B cell (primary cell): Measurements from ENCODE around the gene LAG3. TPM values are rescaled to one million over a fixed set of nuclear protein-coding genes. Genes with fewer than 3 reads are reported as not detected.

Experiments
- ATAC-seq: fragments of 200-7000 bp; cut with Tn5 transposase; one replicate; pipeline ENCODE4 v1.10.0; 2021; ENCODE audit warnings: low read depth, mild to moderate bottlenecking, moderate number of reproducible peaks, moderate library complexity
- CTCF ChIA-PET: fragments of 350-600 bp; sonication (Branson Sonifier 250); formaldehyde crosslinking; loops from one replicate; lab custom pipeline; 2021; ENCODE audit warnings: antibody characterized with exemption, inconsistent platforms; lab: Charles Lee
- POLR2A ChIA-PET: fragments of 350-600 bp; sonication (Branson Sonifier 250); formaldehyde crosslinking; loops from one replicate; lab custom pipeline; 2021; ENCODE audit warnings: antibody characterized with exemption; lab: Charles Lee
- DNase-seq: peaks from one replicate; pipeline ENCODE4 v3.0.0; 2013
- H2AFZ ChIP-seq: 2 replicates; pipeline ENCODE4 v1.6.1; 2012; ENCODE audit warnings: mild to moderate bottlenecking, low read depth, low read length; ENCODE audit not compliant: insufficient read depth, poor library complexity, severe bottlenecking
- H3K27ac ChIP-seq, 2 donors: 1 replicate in 1 of 2; 2 replicates in 1 of 2; pipeline ENCODE4 v1.5.1; 2012 to 2013; ENCODE audit warnings: low read length in 2 of 2, mild to moderate bottlenecking in 2 of 2, moderate library complexity in 1 of 2
- H3K27me3 ChIP-seq, 4 experiments: fragments of 200-600 bp in 1 of 4; sonication (generic) in 1 of 4; replicated peaks in 1 of 4; 1 replicate in 2 of 4; 2 replicates in 2 of 4; pipeline versions ENCODE4 v1.6.1 to v1.7.0; 2013 to 2016; ENCODE audit warnings: low read length in 3 of 4, mild to moderate bottlenecking in 2 of 4, mixed read lengths in 1 of 4, moderate library complexity in 1 of 4; ENCODE audit not compliant: insufficient read depth in 4 of 4, control insufficient read depth in 3 of 4; ENCODE audit errors: control extremely low read depth in 1 of 4
- H3K36me3 ChIP-seq, 2 experiments: replicated peaks in 1 of 2; 1 replicate in 1 of 2; 2 replicates in 1 of 2; pipeline versions ENCODE4 v1.6.1 to v1.7.1; 2013; ENCODE audit warnings: low read length in 1 of 2; ENCODE audit not compliant: insufficient read depth in 2 of 2, control insufficient read depth in 1 of 2; ENCODE audit errors: control extremely low read depth in 1 of 2, extremely low read depth in 1 of 2
- H3K4me1 ChIP-seq, 2 donors: fragments of 200-600 bp in 1 of 2; sonication (generic) in 1 of 2; 1 replicate in 1 of 2; 2 replicates in 1 of 2; pipeline versions ENCODE4 v1.5.1 to v1.6.1; 2013 to 2017; ENCODE audit warnings: low read length in 2 of 2; ENCODE audit not compliant: control insufficient read depth in 2 of 2, insufficient read depth in 2 of 2
- H3K4me2 ChIP-seq: replicated peaks from 2 replicates; pipeline ENCODE3; 2012; ENCODE audit warnings: mild to moderate bottlenecking, low read depth, low read length; ENCODE audit not compliant: poor library complexity, severe bottlenecking
- H3K4me3 ChIP-seq, 5 experiments: fragments of 200-600 bp in 1 of 5; sonication (generic) in 1 of 5; 1 replicate in 3 of 5; 2 replicates in 2 of 5; pipeline versions ENCODE4 v1.5.1 to v1.7.0; 2011 to 2016; ENCODE audit warnings: low read length in 4 of 5, mild to moderate bottlenecking in 4 of 5, low read depth in 2 of 5, control low read depth in 1 of 5, moderate library complexity in 1 of 5; ENCODE audit not compliant: insufficient read depth in 1 of 5; ENCODE audit errors: control extremely low read depth in 1 of 5, extremely low read depth in 1 of 5
- H3K79me2 ChIP-seq: fragments of 200-600 bp; sonication (generic); one replicate; pipeline ENCODE4 v1.6.0; 2016; ENCODE audit warnings: low read length; ENCODE audit not compliant: control insufficient read depth, insufficient read depth
- H3K9ac ChIP-seq: fragments of 200-600 bp; sonication (generic); 2 replicates; pipeline ENCODE4 v1.6.1; 2017; ENCODE audit warnings: mild to moderate bottlenecking, low read length, moderate library complexity
- H3K9me3 ChIP-seq, 3 donors: one replicate each; pipeline versions ENCODE4 v1.6.1 to v1.7.1; 2013; ENCODE audit warnings: low read length in 2 of 3; ENCODE audit not compliant: control insufficient read depth in 2 of 3, insufficient read depth in 1 of 3; ENCODE audit errors: control extremely low read depth in 1 of 3
- H4K20me1 ChIP-seq: 2 replicates; pipeline ENCODE4 v1.6.0; 2012; ENCODE audit warnings: mild to moderate bottlenecking, low read length; ENCODE audit not compliant: insufficient read depth, control insufficient read depth, poor library complexity, severe bottlenecking
- H3K27ac Mint-ChIP-seq: one replicate; pipeline ENCODE4 v1.8.0; 2021; ENCODE audit warnings: mixed read lengths
- H3K27me3 Mint-ChIP-seq: one replicate; pipeline ENCODE4 v1.8.0; 2021; ENCODE audit warnings: mixed read lengths
- H3K4me1 Mint-ChIP-seq: one replicate; pipeline ENCODE4 v1.8.0; 2021; ENCODE audit warnings: mixed read lengths
- H3K4me3 Mint-ChIP-seq: one replicate; pipeline ENCODE4 v1.8.0; 2021; ENCODE audit warnings: mixed read lengths
- H3K9me3 Mint-ChIP-seq: one replicate; pipeline ENCODE4 v1.8.0; 2022; ENCODE audit warnings: mixed read lengths; ENCODE audit not compliant: insufficient read depth
- EZH2 ChIP-seq: IDR thresholded peaks from 2 replicates; pipeline ENCODE4 v1.6.1; 2012; ENCODE audit warnings: borderline replicate concordance, low read depth, mild to moderate bottlenecking, moderate library complexity, low read length; ENCODE audit not compliant: insufficient read depth, poor library complexity, severe bottlenecking
- WGBS: methylation state at CpG from one replicate; pipeline ENCODE4 v1.1.5; 2013; ENCODE audit warnings: missing lambda C conversion rate; ENCODE audit not compliant: insufficient coverage; 5-methylcytosine and 5-hydroxymethylcytosine counted together
- intact Hi-C: fragments of 100-400 bp; cut with micrococcal nuclease; formaldehyde crosslinking; loops from one replicate; pipeline ENCODE4 v1.10.0; 2022
- polyA plus RNA-seq: library from polyadenylated mRNA; depleted of rRNA; stranded (reverse); fragments of >200 nt; gene quantifications from 2 replicates; pipeline ENCODE4 v1.2.3, GENCODE V29; 2012
- total RNA-seq, 2 donors: library from RNA; stranded (reverse); fragments of 120-200 nt in 1 of 2; gene quantifications; 1 replicate in 1 of 2; 2 replicates in 1 of 2; pipeline versions ENCODE4 v1.2.3 to v1.2.4, GENCODE V29; 2013 to 2022
- TF ChIP-seq, protein P1 (sequence below): fragments of 200-600 bp; IDR thresholded peaks from one replicate; pipeline ENCODE4 v1.8.0; 2022; ENCODE audit warnings: antibody characterized with exemption, mild to moderate bottlenecking

Gene LAG3
- total and polyA plus RNA-seq, 2 donors (not counting 1 experiment from before 2014, with no cell fraction given) = not detected

DNA sequence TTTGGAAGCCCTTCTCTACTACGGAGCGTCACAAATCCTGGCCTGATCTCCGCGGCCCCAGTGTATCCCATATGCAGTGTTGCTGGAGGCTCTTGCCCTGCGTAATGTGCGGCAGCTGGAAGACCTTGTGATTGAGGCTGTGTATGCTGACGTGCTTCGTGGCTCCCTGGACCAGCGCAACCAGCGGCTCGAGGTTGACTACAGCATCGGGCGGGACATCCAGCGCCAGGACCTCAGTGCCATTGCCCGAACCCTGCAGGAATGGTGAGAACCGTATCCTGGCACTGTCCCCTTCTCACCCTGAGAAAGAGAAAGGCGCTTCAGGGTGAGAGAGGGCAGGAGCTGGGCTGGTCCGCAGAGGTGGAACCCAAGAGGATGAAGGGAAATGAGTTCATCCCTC lies 43.1 kb upstream of the LAG3 start:
- Histone ChIP-seq H3K27me3 (no peaks in the 10 kb centered on the region), H3K9me3 (no peaks in the 10 kb centered on the region), H2AFZ (no peak overlapping the region), H3K79me2 (peaks cover 13% of the 10 kb centered on the region), H3K27ac (no peak overlapping the region), H4K20me1 (peaks cover 6% of the 10 kb centered on the region), H3K9ac (no peak overlapping the region), H3K4me2 (no peak overlapping the region), H3K36me3 (peaks cover 12 to 50% of the 10 kb centered on the region in 2 experiments), H3K4me3 (no peak overlapping the region), H3K4me1 (peaks cover 8 to 9% of the 10 kb centered on the region in 2 donors)
- no peak overlapping the region for H3K27ac Mint-ChIP-seq
- WGBS = 96% methylated on average over 18 of the region's 18 CpGs
- TF ChIP-seq, protein P1, sequence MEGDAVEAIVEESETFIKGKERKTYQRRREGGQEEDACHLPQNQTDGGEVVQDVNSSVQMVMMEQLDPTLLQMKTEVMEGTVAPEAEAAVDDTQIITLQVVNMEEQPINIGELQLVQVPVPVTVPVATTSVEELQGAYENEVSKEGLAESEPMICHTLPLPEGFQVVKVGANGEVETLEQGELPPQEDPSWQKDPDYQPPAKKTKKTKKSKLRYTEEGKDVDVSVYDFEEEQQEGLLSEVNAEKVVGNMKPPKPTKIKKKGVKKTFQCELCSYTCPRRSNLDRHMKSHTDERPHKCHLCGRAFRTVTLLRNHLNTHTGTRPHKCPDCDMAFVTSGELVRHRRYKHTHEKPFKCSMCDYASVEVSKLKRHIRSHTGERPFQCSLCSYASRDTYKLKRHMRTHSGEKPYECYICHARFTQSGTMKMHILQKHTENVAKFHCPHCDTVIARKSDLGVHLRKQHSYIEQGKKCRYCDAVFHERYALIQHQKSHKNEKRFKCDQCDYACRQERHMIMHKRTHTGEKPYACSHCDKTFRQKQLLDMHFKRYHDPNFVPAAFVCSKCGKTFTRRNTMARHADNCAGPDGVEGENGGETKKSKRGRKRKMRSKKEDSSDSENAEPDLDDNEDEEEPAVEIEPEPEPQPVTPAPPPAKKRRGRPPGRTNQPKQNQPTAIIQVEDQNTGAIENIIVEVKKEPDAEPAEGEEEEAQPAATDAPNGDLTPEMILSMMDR = no peak
- no peak for TF ChIP-seq EZH2
- POLR2A ChIA-PET = no interaction called here
- H3K9me3 Mint-ChIP-seq = no peaks in the 10 kb centered on the region
- no peak overlapping the region for H3K4me3 Mint-ChIP-seq
- DNase-seq (no peak), ATAC-seq (no peak)
- CTCF ChIA-PET = no interaction called here
- intact Hi-C loops = no loop called here
- peaks cover 11% of the 10 kb centered on the region for H3K4me1 Mint-ChIP-seq
- no peaks in the 10 kb centered on the region for H3K27me3 Mint-ChIP-seq

DNA sequence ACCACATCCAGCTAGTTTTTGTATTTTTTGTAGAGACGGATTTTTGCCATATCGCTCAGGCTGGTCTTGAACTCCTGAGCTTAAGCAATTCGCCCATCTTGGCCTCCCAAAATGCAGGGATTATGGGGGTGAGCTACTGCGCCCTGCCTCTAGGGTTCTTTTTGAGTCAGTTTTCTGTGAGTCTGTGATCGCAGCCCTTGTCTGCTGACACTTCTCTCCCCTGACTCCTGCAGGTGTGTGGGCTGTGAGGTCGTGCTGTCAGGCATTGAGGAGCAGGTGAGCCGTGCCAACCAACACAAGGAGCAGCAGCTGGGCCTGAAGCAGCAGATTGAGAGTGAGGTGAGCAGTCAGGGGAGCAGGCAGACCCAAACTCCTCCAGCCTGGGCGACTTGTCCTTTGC lies 42.2 kb upstream of the LAG3 start:
- no peak overlapping the region for H2AFZ ChIP-seq
- H3K4me1 Mint-ChIP-seq = peaks cover 5% of the 10 kb centered on the region
- DNase-seq (no peak), ATAC-seq (no peak)
- no peaks in the 10 kb centered on the region for H3K27me3 ChIP-seq
- H3K9me3 ChIP-seq = no peaks in the 10 kb centered on the region
- no peaks in the 10 kb centered on the region for H3K9me3 Mint-ChIP-seq
- TF ChIP-seq, protein P1 = no peak
- TF ChIP-seq EZH2 = no peak
- no peak overlapping the region for H3K27ac Mint-ChIP-seq
- H4K20me1 ChIP-seq = peaks cover 6% of the 10 kb centered on the region
- no peak overlapping the region for H3K27ac ChIP-seq
- H3K4me1 ChIP-seq = no peaks in the 10 kb centered on the region
- H3K36me3 ChIP-seq = peaks cover 12 to 56% of the 10 kb centered on the region in 2 experiments
- intact Hi-C loops = no loop called here
- H3K4me3 ChIP-seq = no peak overlapping the region
- H3K4me2 ChIP-seq = no peak overlapping the region
- H3K79me2 ChIP-seq = peaks cover 5% of the 10 kb centered on the region
- 95% methylated on average over 7 of the region's 8 CpGs for WGBS
- no peak overlapping the region for H3K9ac ChIP-seq
- ChIA-PET CTCF (no interaction called here), POLR2A (no interaction called here)
- H3K4me3 Mint-ChIP-seq = no peak overlapping the region
- no peaks in the 10 kb centered on the region for H3K27me3 Mint-ChIP-seq
